Measurements from ENCODE around the gene PSMB2. TPM values are rescaled to one million over a fixed set of nuclear protein-coding genes. Genes with fewer than 3 reads are reported as not detected.

Gene PSMB2
- total RNA-seq, 1 experiment from 2014 or later, result 122 TPM

DNA sequence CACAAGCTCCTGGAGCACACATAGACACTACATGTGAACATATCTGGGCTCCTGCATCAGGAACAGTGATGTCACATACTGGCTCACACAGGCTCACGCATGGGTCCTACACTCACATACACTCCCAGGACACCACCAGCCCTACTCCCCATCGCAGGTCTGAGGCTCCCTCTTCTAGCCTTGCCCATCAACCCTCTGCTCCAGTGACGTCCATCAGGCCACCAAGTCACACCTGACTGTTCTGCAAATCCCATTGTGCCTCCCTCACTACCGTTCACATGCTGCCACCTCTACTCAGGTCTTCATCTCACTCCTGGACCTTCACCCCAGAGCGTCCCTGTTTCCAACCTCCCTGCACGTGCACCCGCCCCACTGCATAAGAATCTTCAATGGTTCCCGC is 50.1 kb downstream of the PSMB2 start:
- ATAC-seq, result no peak
- H3K9me2 ChIP-seq (ENCODE audit: insufficient read depth), result no peaks in the 10 kb centered on the region
- DNase-seq (ENCODE audit: low read depth, low spot score), result no peak
- H3K4me1 ChIP-seq (ENCODE audit: control insufficient read depth in 1 of 2, insufficient read depth in 2 of 2, low read length in 2 of 2), result no peaks in the 10 kb centered on the region
- ChIA-PET CTCF (no interaction called here), RAD21 (ENCODE audit: low non-redundant PET in 1 of 2, low total read pairs in 2 of 2, uncharacterized antibody in 2 of 2, unreplicated experiment in 2 of 2) (no interaction called here), POLR2A (no interaction called here)
- no peak overlapping the region for H2AFZ ChIP-seq (ENCODE audit: low read depth, low read length, poor library complexity, severe bottlenecking)
- H3K4me2 ChIP-seq (ENCODE audit: low read length), result no peak overlapping the region
- H4K20me1 ChIP-seq (ENCODE audit: insufficient read depth), result no peaks in the 10 kb centered on the region
- no peak overlapping the region for H3K4me3 ChIP-seq (replicated peaks in 1 of 2; ENCODE audit: low read depth in 1 of 2, low read length in 2 of 2)
- peaks cover 0 to 8% of the 10 kb centered on the region in 2 experiments; a peak in 2 of 4 replicates for H3K36me3 ChIP-seq (ENCODE audit: control insufficient read depth in 1 of 2, insufficient read depth in 2 of 2, low read length in 2 of 2)
- intact Hi-C loops (cut with micrococcal nuclease), result no loop called here
- H3K9me3 ChIP-seq (ENCODE audit: control insufficient read depth in 1 of 2, insufficient read depth in 1 of 2, low read depth in 1 of 2, low read length in 2 of 2), result no peaks in the 10 kb centered on the region
- TF ChIP-seq SP1 (IDR thresholded peaks at IDR 0.05; ENCODE audit: low read depth), result no peak
- TF ChIP-seq EZH2 (IDR thresholded peaks at IDR 0.05), result no peak
- H3K79me2 ChIP-seq (ENCODE audit: insufficient read depth, low read length), result no peaks in the 10 kb centered on the region
- no peak overlapping the region for H3K27ac ChIP-seq (ENCODE audit: low read depth, low read length)
- no TSS peak for BruUV-seq (replicated peaks)
- no peak overlapping the region for H3K9ac ChIP-seq (ENCODE audit: low read length)
- no peaks in the 10 kb centered on the region for H3K27me3 ChIP-seq (ENCODE audit: insufficient read depth, low read length)

DNA sequence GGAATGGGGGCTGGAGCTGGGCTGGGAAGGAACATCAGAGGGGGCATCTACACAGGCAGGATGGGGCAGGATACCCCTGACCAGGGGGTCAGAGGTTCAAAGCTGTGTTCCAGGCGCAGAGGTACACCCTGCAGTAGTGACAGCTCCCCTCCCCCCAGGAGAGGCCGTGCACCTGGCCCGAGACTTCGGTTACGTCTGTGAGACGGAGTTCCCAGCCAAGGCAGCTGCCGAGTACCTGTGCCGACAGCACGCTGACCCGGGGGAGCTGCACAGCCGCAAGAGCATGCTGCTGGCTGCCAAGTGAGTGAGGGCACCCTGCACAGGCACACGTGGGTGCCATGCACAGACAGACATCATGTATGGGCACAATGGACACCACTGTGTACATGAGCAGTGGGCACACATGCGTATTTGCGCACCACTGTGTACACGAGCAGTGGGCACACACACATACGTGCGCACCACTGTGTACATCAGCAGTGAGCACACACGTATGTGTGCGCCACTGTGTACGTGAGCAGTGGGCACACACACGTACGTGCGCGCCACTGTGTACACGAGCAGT is 50.8 kb downstream of the PSMB2 start:
- no peak overlapping the region for H3K9ac ChIP-seq (ENCODE audit: low read length)
- H3K4me2 ChIP-seq (ENCODE audit: low read length), result no peak overlapping the region
- H4K20me1 ChIP-seq (ENCODE audit: insufficient read depth), result no peaks in the 10 kb centered on the region
- intact Hi-C loops (cut with micrococcal nuclease), result no loop called here
- no peaks in the 10 kb centered on the region for H3K9me2 ChIP-seq (ENCODE audit: insufficient read depth)
- no TSS peak for BruUV-seq (replicated peaks)
- TF ChIP-seq TCF7L2 (IDR thresholded peaks at IDR 0.05; ENCODE audit: borderline replicate concordance, extremely low read depth, insufficient read depth, insufficient read length) (no peak), CBX3 (IDR thresholded peaks at IDR 0.05; ENCODE audit: low read depth) (no peak), ZNF274 (IDR thresholded peaks at IDR 0.05; ENCODE audit: low read depth, low read length) (no peak), ZFX (IDR thresholded peaks at IDR 0.05) (no peak), EGR1 (IDR thresholded peaks at IDR 0.05; ENCODE audit: low read depth) (no peak), EZH2phosphoT487 (IDR thresholded peaks at IDR 0.05; ENCODE audit: borderline replicate concordance) (no peak)
- TF ChIP-seq, protein P1, sequence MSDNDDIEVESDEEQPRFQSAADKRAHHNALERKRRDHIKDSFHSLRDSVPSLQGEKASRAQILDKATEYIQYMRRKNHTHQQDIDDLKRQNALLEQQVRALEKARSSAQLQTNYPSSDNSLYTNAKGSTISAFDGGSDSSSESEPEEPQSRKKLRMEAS (IDR thresholded peaks at IDR 0.05), result no peak
- TF ChIP-seq, protein P2, sequence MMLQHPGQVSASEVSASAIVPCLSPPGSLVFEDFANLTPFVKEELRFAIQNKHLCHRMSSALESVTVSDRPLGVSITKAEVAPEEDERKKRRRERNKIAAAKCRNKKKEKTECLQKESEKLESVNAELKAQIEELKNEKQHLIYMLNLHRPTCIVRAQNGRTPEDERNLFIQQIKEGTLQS (IDR thresholded peaks at IDR 0.05), result no peak
- H3K36me3 ChIP-seq (ENCODE audit: control insufficient read depth in 1 of 2, insufficient read depth in 2 of 2, low read length in 2 of 2), result peaks cover 0 to 8% of the 10 kb centered on the region in 2 experiments; a peak in 2 of 4 replicates
- ChIA-PET RAD21 (ENCODE audit: low non-redundant PET in 1 of 2, low total read pairs in 2 of 2, uncharacterized antibody in 2 of 2, unreplicated experiment in 2 of 2) (no interaction called here), POLR2A (no interaction called here), CTCF (no interaction called here)
- H3K27ac ChIP-seq (ENCODE audit: low read depth, low read length), result no peak overlapping the region
- no peaks in the 10 kb centered on the region for H3K4me1 ChIP-seq (ENCODE audit: control insufficient read depth in 1 of 2, insufficient read depth in 2 of 2, low read length in 2 of 2)
- no peaks in the 10 kb centered on the region for H3K9me3 ChIP-seq (ENCODE audit: control insufficient read depth in 1 of 2, insufficient read depth in 1 of 2, low read depth in 1 of 2, low read length in 2 of 2)
- DNase-seq (ENCODE audit: low read depth, low spot score) (no peak), ATAC-seq (no peak)
- no peak overlapping the region for H3K4me3 ChIP-seq (replicated peaks in 1 of 2; ENCODE audit: low read depth in 1 of 2, low read length in 2 of 2)
- H3K27me3 ChIP-seq (ENCODE audit: insufficient read depth, low read length), result no peaks in the 10 kb centered on the region
- H2AFZ ChIP-seq (ENCODE audit: low read depth, low read length, poor library complexity, severe bottlenecking), result no peak overlapping the region
- H3K79me2 ChIP-seq (ENCODE audit: insufficient read depth, low read length), result no peaks in the 10 kb centered on the region

Measured in HCT116 (cell line).